ENCODE data around the gene CCNC.
"Not testable (repeated sequence)": the region's sequence is repeated elsewhere in the genome, so short reads cannot be mapped to it uniquely, and the experiment has no call there.

The CCNC gene

DNA sequence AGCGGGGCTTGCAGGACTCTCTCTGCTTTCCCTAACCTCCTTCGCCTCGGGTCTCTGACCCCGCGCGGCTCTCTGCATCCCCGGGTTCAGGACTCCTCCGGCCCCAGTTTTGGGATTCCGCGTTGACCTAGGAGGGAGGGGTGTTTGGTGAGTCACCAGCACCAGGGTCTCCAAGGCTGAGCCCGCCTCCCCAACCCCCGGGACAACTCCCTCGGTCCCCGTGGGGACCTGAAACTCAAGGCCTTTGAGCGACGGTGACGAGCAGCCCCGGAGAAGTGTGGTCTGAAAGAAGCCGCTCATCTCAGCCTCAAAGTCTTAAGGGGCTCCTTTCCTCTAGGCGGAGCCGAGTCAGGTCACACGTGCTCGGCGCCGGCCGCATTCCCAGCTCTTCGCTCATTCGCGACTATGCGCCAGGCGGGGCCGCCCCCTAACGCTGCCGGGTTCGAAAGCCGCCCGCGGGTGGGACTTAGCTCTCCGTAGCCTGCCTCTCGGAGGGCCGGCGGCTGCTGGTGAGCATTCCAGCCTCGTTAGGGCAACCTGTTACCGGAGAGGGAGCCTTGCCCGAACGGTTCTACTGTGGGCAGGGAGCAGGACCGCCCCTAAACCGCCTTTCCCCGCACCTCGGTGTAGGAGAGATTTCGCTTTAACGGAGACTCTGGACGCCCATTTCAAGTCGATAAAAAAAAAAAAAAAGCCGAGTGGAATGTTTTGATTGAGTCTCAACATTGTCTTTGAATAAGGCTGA, 35.1 kb upstream of the CCNC start:
- DNase-seq (ENCODE audit: low spot score): no peak

DNA sequence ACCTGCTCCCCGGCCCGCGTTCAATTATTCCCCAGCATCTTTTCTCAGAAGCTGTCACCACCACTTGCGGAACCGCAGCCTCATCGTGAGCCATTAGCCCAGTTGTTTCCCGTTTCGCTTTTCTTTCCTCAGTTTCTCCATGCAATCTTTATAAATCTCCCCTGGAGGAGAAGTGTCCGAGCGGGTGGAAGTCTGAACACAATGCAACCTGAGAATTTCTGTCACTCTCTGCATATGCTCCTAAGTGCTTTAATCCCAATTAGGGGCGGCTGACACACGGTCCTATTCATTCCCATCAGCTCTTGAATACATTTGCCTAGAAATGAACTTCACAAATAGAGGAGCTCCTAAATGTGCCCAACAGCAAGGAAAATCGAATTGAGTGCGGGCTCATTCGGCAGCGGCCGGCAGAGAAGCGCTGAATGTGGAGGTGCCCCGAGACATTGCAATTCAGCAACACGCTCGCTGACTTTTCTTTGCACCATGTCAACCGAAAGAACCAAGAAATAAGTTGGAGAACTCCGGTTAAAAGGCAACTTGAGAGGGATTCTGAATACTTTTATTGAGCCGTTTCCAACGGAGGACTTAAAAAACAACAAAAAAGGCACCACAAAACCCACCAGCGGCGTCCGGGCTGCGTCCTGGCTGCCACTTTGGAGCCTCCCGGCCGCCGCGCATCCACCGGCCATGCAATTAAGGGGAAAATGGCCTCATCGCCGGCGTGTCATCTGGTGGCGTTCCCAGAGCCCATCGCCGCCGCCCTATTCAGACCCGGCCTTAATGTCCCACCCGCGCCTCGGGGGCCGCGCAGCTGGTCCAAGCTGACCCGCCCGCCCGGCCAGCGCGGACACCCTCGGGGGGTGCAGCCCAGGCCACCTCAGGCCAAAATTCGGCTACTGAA, 34.3 kb upstream of the CCNC start:
- no peak for DNase-seq (ENCODE audit: low spot score)

DNA sequence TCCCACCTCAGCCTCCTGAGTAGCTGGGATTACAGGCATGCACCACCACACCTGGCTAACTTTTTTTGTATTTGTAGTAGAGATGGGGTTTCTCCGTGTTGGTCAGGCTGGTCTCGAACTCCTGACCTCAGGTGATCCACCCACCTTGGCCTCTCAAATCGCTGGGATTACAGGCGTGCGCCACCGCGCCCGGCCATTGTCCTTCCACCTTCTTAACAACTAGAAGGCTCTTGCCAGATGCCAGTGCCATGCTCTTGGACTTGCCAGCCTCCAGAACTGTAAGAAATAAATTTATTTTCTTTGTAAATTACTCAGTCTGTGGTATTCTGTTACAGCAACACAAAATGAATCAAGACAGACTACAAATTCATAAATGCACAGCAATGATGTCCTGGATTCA, 26.2 kb upstream of the CCNC start:
- not testable (repeated sequence) for DNase-seq (ENCODE audit: low spot score)

DNA sequence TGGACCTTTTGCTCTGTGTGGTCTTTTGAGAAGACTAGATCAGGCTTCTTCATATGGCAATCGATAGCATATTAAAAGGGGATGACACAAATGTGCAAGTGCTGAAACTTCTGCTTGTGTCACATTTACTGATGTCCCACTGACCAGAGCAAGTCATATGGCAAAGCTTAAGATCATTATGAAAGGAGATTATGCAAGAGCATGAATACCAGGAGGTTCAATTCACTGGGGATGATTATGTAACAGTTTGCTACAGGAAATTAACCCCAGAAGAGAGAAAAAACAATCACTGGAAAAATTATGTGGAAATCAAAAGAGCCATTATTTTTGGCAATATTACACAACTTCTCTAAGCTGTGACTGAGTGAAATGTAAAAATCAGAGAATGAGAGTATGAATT, 24.4 kb upstream of the CCNC start:
- DNase-seq (ENCODE audit: low spot score): no peak

DNA sequence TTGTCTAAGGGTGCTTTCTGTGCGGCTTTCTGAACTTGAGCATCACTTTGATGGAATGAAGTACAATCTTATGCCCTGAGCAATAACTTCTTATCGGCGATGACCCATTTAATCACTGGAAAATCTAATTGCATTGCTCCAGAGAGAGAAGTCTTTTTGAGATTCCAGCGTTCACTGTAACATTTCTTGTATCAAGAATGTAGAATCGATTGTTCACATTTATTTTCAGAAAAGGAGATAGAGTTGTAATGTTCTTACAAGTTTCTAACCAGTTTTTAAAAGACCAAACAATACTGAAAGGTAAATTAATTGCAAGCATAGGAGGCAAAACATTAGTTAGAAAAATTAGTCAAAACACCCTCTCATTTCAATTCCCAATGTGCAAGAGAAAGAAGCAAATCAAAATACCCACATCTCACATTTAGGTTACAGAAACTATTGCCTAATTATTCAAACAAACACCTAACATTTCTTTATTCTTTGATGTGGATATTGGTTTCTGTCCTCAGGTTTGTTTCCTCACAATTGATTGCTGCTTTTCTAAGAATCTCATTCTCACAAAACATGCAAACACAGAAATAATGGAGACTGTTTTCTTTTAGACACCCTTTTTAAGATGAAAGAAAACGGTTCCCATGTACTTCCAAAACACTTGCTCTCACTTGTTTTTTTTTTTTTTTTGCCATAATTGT, 23.4 kb upstream of the CCNC start:
- no peak for DNase-seq (ENCODE audit: low spot score)

DNA sequence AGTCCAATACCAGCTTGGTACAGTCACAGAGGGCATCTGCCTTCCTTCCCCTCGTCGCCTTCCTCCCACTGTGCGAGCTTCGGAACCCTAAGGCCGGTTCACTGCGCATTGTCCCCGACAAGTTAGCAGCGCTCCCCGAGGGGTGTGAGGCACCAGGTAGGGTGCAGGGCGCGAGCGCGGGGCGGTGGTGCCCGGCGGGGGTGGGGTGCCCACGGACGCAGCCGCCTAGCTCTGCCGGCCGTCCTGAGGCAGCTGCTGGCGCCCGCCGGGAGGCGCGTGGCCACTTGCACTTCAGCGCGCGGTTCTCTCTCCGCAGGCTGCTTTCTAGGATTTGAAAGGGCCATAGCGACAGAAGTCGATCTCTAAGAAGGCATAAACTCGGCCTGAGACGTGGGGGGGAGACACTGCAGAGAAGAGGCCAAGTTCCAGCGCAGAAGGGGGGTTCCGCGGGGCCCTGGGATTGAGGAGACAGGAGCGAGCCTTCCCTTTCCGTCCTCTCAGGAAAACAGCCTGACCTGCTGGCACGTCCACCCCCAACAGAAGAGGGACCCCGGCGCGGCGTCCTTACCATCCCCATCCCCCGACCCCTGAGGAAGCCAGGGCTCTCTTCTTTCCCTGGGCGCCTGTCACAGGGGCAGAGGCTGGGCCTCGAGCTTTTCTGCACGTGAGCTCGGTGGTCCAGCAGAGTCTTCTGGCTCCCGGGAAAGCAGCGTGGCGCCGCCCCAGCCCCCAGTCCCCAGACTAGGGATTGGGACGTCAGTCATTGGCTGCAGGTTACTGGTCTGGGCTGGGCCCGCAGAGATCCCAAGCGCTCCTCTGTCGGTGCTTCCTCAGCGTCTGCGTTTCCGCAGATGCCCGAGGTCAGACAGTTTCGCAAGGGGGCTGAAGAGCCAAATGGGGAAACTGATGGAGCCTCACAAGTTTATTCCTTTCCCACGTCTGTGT, 22.5 kb upstream of the CCNC start:
- DNase-seq (ENCODE audit: low spot score): no peak

DNA sequence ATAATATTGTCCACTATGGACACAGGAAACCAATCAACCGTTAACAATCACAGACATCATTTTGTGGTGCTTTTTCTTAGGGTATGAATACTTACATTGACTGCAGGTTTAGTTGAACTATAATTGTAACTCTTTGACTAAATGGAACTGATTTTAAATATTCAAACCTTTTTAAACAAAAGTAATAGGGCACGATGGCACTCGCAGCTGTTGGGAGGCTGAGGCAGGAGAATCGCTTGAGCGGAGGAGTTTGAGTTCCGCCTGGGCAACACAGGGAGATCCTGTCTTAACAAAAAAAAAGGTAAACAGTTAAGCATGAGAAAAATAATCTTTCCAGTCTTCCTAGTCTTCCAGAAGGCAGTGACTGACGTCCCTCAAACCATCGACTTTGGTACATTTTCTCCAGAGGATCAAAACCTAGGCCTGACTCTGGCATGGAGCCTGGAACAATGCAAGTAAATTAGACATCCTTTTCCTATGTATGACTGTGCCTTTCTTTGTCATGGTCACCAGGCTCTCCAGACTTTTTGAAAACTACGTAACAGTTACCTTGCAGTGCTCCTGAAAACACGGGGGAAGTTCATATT, 21.5 kb upstream of the CCNC start:
- no peak for DNase-seq (ENCODE audit: low spot score)

DNA sequence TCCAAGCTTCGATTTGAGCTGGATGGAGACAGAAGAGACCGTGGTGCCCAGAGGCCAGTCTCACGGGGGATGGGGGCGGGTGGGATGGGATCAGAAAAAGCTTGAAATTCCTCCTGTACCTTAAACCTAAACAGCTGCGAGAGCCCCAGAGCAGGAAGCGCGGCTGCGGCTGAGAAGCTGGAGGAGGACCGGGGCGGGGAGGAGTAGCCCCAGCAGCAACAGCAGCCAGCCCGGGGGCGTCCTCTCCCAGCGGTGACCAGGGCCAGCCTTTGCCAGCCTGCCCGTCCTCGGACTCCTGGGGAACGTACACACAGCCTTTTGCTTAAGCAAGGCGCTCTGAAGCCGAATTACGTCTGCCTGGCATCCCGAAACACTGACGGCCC, 20.8 kb upstream of the CCNC start:
- DNase-seq (ENCODE audit: low spot score): no peak

DNA sequence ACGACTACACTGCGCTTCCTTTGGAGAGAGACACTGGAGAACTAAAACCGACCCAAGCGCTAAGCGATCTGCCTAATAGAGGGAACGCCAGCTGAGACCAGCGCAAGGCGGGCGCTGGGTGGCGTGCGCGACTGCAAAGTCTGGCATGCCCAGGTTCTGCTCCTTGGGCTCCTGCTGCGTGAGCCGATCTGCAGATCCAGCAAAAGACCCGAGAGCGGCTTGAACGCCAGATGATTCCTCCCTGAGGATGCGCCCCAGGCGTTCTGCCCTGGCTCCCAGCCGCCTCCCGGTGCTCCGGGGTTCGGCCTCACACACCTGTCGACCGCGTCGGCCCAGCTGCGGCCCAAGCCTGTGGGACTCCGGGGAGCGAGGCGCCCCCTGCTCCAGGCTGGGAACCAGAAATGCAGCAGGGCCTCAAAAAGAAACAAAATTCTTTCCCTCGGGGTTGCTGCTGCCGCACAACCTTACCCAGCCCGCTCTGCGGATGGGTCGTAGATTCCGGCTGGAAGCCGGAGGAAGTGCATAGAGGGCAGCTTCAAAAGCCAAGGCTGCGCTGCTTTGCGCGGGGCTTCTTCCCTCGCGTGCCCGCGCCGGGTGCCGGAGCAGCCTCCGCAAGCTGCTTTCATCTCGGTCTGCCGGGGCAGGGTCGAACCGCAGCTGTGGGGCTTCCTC, 20.3 kb upstream of the CCNC start:
- DNase-seq (ENCODE audit: low spot score): no peak

DNA sequence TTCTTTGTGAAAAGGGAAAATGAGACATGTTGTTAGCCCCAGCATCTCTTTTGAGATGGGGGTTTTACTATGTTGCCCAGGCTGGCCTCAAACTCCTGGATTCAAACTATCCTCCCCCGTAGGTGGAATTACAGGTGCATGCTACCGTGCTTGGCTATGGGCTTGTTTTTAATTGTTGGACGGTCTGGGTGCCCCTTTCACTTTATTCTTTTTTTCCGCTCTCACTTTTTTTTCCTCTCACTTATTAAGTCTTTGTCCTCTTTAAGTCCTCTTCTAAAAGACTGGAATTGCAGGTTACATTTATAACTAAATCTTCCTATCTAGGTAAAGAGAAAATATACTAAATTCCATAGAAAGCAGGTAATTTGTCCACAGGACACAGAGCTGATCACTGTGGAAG, 19.3 kb upstream of the CCNC start:
- no peak for DNase-seq (ENCODE audit: low spot score)

DNA sequence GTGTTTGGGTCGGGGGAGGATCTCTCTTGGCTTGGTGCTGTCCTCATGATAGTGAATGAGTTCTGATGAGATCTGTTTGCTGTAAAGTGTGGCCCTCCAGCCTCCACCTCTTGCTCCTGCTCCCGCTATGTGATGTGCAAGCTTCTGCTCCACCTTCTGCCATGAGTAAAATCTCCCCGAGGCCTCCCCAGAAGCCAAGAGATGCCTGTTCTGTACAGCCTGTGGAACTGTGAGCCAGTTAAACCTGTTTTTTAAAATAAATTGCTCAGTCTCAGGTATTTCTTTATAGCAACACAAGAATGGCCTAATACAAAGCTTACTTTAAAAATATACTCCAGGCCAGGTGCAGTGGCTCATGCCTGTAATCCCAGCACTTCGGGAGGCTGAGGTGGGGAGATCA, 11.3 kb upstream of the CCNC start:
- no peak for DNase-seq (ENCODE audit: low spot score)

DNA sequence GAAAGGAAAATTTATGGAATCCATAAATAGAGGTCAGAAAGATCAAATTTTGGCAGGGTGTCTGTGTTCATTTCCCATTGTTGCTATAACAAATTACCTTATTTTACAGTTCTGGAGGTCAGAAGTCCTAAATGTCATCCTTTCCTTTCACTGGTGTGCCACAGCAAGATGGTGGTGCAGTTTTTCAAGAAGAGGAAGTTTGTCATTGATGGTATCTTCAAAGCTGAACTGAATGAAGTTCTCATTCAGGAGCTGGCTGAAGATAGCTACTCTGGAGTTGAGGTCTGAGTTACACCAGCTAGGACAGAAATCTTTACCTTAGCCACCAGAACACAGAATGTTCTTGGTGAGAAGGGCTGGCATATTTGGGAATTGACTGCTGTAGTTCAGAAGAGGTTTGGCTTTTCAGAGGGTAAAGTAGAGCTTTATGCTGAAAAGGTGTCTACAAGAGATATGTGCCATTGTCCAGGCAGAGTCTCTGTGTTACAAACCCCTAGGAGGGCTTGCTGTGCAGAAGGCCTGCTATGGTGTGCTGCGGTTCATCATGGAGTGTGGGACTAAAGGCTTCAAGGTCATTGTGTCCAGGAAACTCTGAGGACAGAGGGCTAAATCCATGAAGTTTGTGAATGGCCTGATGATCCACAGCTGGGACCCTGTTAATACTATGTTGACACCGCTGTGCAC, 7.2 kb upstream of the CCNC start:
- DNase-seq (ENCODE audit: low spot score): no peak

DNA sequence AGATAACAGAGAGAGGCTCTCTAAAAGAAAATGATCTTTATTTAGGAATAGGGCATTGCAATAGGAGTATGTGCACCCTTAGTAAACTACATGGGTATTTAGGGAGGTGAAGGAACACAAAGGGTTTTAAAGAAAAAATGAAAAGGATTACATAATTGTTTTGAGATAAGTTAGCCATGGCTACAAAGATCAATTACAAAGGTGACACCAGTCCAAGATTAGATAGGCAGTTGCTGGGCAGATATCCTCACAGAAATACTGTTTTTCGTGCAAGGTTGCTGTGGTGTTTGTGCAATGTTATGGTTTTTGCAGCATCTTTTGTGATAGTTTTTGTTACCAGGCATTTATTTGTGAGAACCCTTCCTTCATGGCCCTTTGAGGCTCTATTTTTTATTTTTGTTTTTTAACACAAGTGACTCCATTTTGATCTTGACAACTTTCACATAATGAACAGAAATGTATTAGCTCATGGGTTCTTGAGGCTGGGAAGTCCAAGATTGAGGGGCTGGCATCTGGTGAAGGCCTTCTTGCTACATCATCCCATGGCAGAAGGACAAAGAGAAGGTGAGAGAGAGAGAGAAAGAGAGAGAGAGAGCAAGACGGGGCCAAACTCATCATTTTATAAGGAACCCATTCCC, 5.6 kb upstream of the CCNC start:
- DNase-seq (ENCODE audit: low spot score): no peak

DNA sequence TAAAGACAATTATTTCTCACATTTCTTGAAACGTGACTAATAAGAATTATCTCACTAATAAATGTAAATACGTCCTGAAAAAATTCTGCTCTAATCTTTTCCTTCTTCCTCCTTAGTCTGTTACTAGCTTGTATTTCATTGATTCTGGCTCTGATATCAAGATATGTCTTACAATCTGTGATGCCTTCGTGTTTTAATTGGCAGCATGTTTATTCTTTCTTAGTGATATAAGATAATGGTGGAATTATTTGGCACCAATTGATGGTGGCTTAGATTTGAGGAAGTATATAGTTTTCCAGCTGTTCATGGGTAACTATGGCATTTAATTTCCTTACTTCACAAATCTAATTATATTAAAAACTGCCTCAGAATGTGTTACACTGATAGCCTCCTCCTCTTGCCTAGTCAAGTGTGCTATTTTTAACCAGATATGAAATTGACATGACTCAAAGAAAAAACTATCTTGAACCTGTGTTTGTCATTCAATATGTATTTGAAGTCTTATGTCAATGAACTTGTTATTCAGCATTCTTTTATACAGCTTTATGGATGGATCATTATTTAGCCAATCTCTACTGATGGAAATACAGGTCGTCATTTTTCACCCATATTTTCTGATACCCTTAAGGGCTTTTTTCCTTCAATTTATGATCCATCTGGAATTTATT, 5.3 kb downstream of the CCNC start:
- DNase-seq (ENCODE audit: low spot score): no peak

DNA sequence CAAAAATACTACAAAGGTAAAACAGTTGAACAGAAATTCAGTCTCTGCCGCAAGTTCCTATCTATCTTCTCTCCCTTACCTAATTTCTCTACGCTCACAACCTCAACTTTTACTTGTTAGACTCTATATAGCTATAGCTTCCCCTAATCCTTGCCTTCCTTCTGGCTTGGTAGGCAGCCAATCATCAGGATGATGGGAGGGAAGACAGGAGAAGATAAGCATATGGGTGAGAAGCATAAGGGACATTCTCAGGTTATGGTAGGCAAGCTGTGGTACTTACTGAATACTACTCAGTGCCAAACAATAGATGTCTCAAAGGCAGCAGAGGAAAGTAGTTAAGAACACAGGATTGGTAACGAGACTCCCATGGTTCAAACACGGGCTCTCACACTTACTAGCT, 7.8 kb downstream of the CCNC start:
- DNase-seq (ENCODE audit: low spot score): no peak

DNA sequence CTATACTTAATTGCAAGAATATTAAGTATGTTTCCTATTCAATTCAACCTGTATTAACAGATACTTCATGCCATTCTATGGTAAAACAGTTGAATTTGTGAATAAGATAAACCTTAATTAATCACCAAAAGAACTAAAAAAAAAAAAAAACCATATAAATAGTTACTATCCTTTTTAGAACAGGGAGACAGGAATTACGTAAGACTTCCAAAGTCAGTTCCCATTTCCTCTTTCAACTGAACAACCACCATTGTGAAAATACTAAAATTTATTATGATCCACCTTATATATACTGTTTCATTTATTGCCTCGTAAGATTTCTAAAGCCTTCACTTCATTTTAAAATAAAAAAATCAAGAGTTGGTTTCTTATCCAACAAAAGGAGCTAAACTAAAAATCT, 9.4 kb downstream of the CCNC start:
- DNase-seq (ENCODE audit: low spot score): no peak

DNA sequence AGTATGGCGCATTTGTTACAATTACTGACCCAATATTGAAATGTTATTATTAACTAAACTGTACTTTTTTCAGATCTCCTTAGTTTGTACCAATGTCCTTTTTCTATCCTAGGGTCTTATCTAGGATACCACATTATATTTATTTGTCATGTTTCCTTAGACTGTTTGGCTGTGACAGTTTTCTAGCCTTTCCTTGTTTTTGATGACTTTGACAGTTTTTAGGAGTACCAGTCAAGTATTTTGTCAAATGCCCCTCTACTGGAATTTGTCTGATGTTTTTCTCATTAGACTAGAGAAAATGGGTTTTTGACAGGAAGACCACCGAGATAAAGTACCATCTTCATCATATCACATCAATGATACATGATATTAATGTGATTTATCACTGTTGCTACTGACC, 14.6 kb downstream of the CCNC start:
- DNase-seq (ENCODE audit: low spot score): no peak

DNA sequence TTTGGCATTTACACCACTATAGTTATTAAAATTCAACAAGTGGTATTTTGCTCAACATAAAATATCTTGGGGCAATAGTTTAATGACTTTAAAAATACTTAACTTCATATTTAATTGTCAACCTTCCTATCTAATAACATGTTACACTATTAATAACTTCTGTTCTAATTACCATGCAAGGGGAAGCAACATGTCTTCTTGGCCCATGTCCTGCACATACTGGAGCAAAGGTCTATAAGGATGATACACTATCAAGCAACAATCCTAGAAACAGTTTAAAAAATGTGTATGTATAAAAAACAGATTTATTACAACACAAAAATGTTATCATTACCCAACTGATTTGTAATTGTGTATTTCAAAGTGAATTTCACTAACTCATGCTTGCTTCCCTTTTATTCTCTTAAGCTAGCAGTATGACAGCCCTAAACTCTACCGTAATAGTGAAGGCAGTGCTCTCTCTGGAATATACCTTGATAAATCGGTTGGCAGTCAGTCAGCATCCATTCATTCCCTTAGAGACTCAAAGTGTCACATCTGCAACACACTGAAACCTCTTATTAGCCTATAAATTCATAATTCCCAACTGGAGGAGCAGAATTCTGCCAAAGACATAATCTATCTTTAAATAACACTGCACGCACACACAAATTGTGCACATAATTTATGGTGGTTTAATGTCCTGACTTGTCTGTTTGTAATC, 18.3 kb downstream of the CCNC start:
- no peak for DNase-seq (ENCODE audit: low spot score)

DNA sequence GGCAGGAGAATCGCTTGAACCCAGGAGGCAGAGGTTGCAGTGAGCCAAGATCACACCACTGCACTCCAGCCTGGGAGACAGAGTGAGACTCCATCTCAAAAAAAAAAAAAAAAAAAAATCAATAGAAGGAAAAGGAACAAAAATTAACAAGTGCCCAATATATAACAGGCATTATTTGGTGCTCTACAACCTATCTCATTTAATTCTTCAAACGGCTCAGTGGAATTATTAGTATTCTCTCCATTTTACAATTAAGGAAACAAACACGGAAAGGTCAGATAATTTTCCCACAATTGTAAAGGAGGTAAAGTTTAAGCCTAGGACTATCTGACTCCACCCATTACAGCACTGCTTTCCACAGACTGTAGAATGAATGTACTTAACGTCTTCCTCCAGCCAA, 19.8 kb downstream of the CCNC start:
- no peak for DNase-seq (ENCODE audit: low spot score)
